GM10248 (cell line): Measurements from ENCODE around the gene MED29.

Source experiments
- CTCF ChIA-PET: fragments of 300-600 bp; sonication (Branson Sonifier 250); formaldehyde crosslinking; extraction: SDS; loops from one replicate; lab custom pipeline; 2021; ENCODE audit warnings: antibody characterized with exemption; lab: Yijun Ruan, JAX
- POLR2A ChIA-PET: fragments of 350-650 bp; sonication (Branson Sonifier 250); formaldehyde crosslinking; extraction: SDS; loops from one replicate; lab custom pipeline; 2020; ENCODE audit warnings: antibody characterized with exemption; lab: Yijun Ruan, JAX
- DNase-seq: peaks from one replicate; pipeline ENCODE4 v3.0.0; 2012; ENCODE audit errors: extremely low spot score
- CTCF ChIP-seq: IDR thresholded peaks from 2 replicates; pipeline ENCODE4 v1.5.1; 2012; ENCODE audit warnings: mild to moderate bottlenecking, low read depth; ENCODE audit errors: extremely low read depth, missing control alignments, control extremely low read depth

MED29 gene

GRCh38 chr19:39397360-39398296 lies 6.5 kb downstream of the MED29 start:
- TF ChIP-seq CTCF: peak; percentile 99
- ChIA-PET CTCF (interaction anchor here (0.6 to 4.1 kb wide), 43 partner anchors 9 to 360 kb away, joined by 3 to 103 read pairs (median 4); partner anchors contain the start of genes EID2B, GMFG, PLEKHG2 and RPS16), POLR2A (interaction anchor here (0.5 to 2.8 kb wide), 9 partner anchors 10 to 193 kb away, joined by 4 to 49 read pairs (median 7); partner anchors contain the start of genes PLEKHG2, RPS16 and ZFP36)
- peak; percentile 90 for DNase-seq

GRCh38 chr19:39398297-39398864 lies 7.2 kb downstream of the MED29 start:
- DNase-seq: no peak
- POLR2A ChIA-PET: interaction anchor here (0.6 to 2.8 kb wide), 7 partner anchors 9 to 68 kb away, joined by 4 to 49 read pairs (median 7); partner anchors contain the start of genes PLEKHG2, RPS16 and ZFP36
- TF ChIP-seq CTCF: no peak
- CTCF ChIA-PET: interaction anchor here (0.6 to 4.1 kb wide), 39 partner anchors 9 to 360 kb away, joined by 3 to 103 read pairs (median 4); partner anchors contain the start of genes EID2B, PLEKHG2, RPS16 and SAMD4B

GRCh38 chr19:39399668-39400050 lies 8.5 kb downstream of the MED29 start:
- CTCF ChIA-PET: interaction anchor here (3.9 kb wide), 1 partner anchor 12 kb away, joined by 43 read pairs; the partner anchor contains the start of gene PLEKHG2
- no peak for TF ChIP-seq CTCF
- POLR2A ChIA-PET: interaction anchor here (0.9 to 2.8 kb wide), 3 partner anchors 8 to 12 kb away, joined by 3 to 23 read pairs (median 4); partner anchors contain the start of genes MED29, PAF1 and PLEKHG2
- no peak for DNase-seq

GRCh38 chr19:39400061-39400460 lies 8.9 kb downstream of the MED29 start:
- no peak for DNase-seq
- CTCF ChIA-PET: interaction anchor here (1.9 to 3.9 kb wide), 2 partner anchors 9 to 12 kb away, joined by 11 to 43 read pairs; partner anchors contain the start of genes MED29, PAF1 and PLEKHG2
- TF ChIP-seq CTCF: no peak
- POLR2A ChIA-PET: interaction anchor here (0.9 to 1.0 kb wide), 2 partner anchors 8 to 9 kb away, joined by 3 to 4 read pairs; partner anchors contain the start of genes MED29 and PAF1

- no peak for DNase-seq
- CTCF ChIA-PET: interaction anchor here (0.7 to 3.9 kb wide), 4 partner anchors 10 to 40 kb away, joined by 3 to 43 read pairs (median 7); partner anchors contain the start of genes MED29, PAF1 and PLEKHG2
- POLR2A ChIA-PET: interaction anchor here (1.2 to 2.3 kb wide), 2 partner anchors 10 kb away, joined by 17 to 18 read pairs; partner anchors contain the start of genes MED29 and PAF1
- no peak for TF ChIP-seq CTCF
Observed at GRCh38 chr19:39401070-39401548, 9.9 kb downstream of the MED29 start.
